Fibroblast of mammary gland (primary cell): Measurements from ENCODE around the gene TSHZ2.
"Not testable (repeated sequence)": the region's sequence is repeated elsewhere in the genome, so short reads cannot be mapped to it uniquely, and the experiment has no call there.

Experiments
- DNase-seq: peaks from one replicate; pipeline ENCODE4 v3.0.0-alpha.2; 2010; ENCODE audit warnings: low read depth
- H3K4me3 ChIP-seq: 2 replicates; pipeline ENCODE4 v1.5.1; 2011; ENCODE audit warnings: low read depth, mild to moderate bottlenecking, low read length, moderate library complexity; ENCODE audit not compliant: control insufficient read depth
- CTCF ChIP-seq: conservative IDR thresholded peaks from 2 replicates; pipeline ENCODE4 v1.5.1; 2011; ENCODE audit warnings: low read depth, low read length, inconsistent platforms; ENCODE audit not compliant: control insufficient read depth, insufficient read depth

The TSHZ2 gene

GRCh38 chr20:53428996-53429395 lies 456.8 kb downstream of the TSHZ2 start:
- no peak for TF ChIP-seq CTCF
- H3K4me3 ChIP-seq: no peak overlapping the region
- DNase-seq: no peak

GRCh38 chr20:53434662-53435061 lies 462.5 kb downstream of the TSHZ2 start:
- no peak for TF ChIP-seq CTCF
- no peak for DNase-seq
- H3K4me3 ChIP-seq: no peak overlapping the region

GRCh38 chr20:53436927-53437326 lies 464.8 kb downstream of the TSHZ2 start:
- DNase-seq, H3K4me3 ChIP-seq: not testable (repeated sequence)

GRCh38 chr20:53438368-53438767 lies 466.2 kb downstream of the TSHZ2 start:
- no peak overlapping the region for H3K4me3 ChIP-seq
- no peak for DNase-seq
- no peak for TF ChIP-seq CTCF

GRCh38 chr20:53439046-53439445 lies 466.9 kb downstream of the TSHZ2 start:
- no peak overlapping the region for H3K4me3 ChIP-seq
- DNase-seq: no peak
- TF ChIP-seq CTCF: no peak

GRCh38 chr20:53439616-53440015 lies 467.5 kb downstream of the TSHZ2 start:
- DNase-seq: no peak
- H3K4me3 ChIP-seq: no peak overlapping the region
- no peak for TF ChIP-seq CTCF

DNA sequence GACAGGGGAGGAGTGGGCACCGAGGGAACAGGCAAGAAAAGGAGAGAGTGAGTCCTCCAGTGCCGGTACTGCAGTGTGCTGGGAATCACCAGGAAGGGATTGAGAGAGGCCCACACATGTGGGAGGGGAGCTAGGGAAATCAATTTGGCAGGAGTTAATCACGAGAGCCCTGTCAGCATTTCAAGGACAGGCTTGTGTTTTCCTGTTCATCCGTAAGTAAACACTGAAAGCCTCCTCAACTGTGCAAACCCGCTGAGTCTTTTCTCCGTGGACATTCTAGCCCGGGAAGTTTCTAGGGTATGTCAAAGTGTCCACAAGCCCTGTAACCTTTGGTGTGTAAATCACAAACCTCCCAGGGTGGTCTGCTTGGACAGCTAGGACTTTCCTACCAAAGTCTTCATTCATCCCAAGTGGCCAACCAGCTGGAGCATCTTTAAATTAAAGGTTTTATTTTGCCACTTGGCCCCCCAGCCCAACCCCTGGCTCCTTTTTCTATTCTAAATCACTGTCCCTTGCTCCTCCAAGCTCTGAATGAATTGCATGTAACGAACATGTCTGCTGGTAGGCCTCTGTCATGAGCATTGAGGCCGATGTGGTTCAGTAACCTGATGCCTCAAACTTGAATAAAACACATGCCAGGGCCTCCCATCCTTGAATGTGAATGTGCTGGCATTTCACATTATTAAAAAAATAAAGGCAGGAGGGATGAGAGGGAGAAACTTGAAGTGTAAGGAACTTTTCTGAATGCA lies 472.4 kb downstream of the TSHZ2 start:
- no peak for DNase-seq
- no peak for TF ChIP-seq CTCF
- H3K4me3 ChIP-seq: no peak overlapping the region
